Panc1 (cell line): ENCODE results near the gene GCN1. TPM values are rescaled to one million over a fixed set of nuclear protein-coding genes. Genes with fewer than 3 reads are reported as not detected.

Experiments used
- ATAC-seq: fragments of 200-7000 bp; cut with Tn5 transposase; 2 replicates; pipeline ENCODE4 v1.9.1; 2020; ENCODE audit warnings: mild to moderate bottlenecking, moderate library complexity
- BruUV-seq: library from RNA; stranded (reverse); fragments of 400-500 nt; replicated peaks from 2 replicates; lab custom pipeline; 2021; lab: Mats Ljungman, UMichigan
- CTCF ChIA-PET: fragments of 300-600 bp; sonication (Branson Sonifier 250); formaldehyde crosslinking; loops from one replicate; lab custom pipeline; 2022; ENCODE audit warnings: antibody characterized with exemption; lab: Charles Lee
- POLR2A ChIA-PET: fragments of 300-600 bp; sonication (Branson Sonifier 250); formaldehyde crosslinking; loops from one replicate; lab custom pipeline; 2022; ENCODE audit warnings: antibody characterized with exemption; lab: Charles Lee
- DNase-seq: peaks from one replicate; pipeline ENCODE4 v3.0.0-alpha.2; 2010; ENCODE audit warnings: low read depth, low spot score
- H3K27ac ChIP-seq: 2 replicates; pipeline ENCODE4 v1.5.1; 2011; ENCODE audit warnings: mild to moderate bottlenecking, low read length, inconsistent platforms
- H3K27me3 ChIP-seq: fragments of 200-500 bp; sonication (Bioruptor generic); 2 replicates; pipeline ENCODE4 v1.6.0; 2014; ENCODE audit warnings: low read length, inconsistent platforms; ENCODE audit not compliant: control insufficient read depth, insufficient read depth
- H3K36me3 ChIP-seq: fragments of 200-500 bp; sonication (Bioruptor generic); 2 replicates; pipeline ENCODE4 v1.5.1; 2014; ENCODE audit warnings: inconsistent platforms, mild to moderate bottlenecking, low read length, moderate library complexity; ENCODE audit not compliant: control insufficient read depth, insufficient read depth
- H3K4me1 ChIP-seq: 2 replicates; pipeline ENCODE4 v1.5.1; 2011; ENCODE audit warnings: inconsistent platforms, mild to moderate bottlenecking, low read length, moderate library complexity; ENCODE audit not compliant: control insufficient read depth, insufficient read depth
- H3K4me3 ChIP-seq, 2 experiments: 2 replicates each; pipeline ENCODE4 v1.5.1; 2011 to 2012; ENCODE audit warnings: low read depth in 2 of 2, low read length in 2 of 2, mild to moderate bottlenecking in 2 of 2, inconsistent platforms in 1 of 2, moderate library complexity in 1 of 2
- H3K9me3 ChIP-seq: fragments of 200-500 bp; sonication (Bioruptor generic); 2 replicates; pipeline ENCODE4 v1.5.1; 2014; ENCODE audit warnings: low read depth, mild to moderate bottlenecking, inconsistent platforms, low read length, moderate library complexity; ENCODE audit not compliant: control insufficient read depth, insufficient read depth
- POLR2AphosphoS5 ChIP-seq: IDR thresholded peaks from 2 replicates; pipeline ENCODE4 v1.6.1; 2012; ENCODE audit warnings: mild to moderate bottlenecking, low read depth, low read length, moderate library complexity
- SIN3A ChIP-seq: IDR thresholded peaks from 2 replicates; pipeline ENCODE4 v1.6.1; 2012; ENCODE audit warnings: low read depth, mild to moderate bottlenecking, low read length, moderate library complexity, borderline replicate concordance; ENCODE audit not compliant: insufficient read depth
- TCF7L2 ChIP-seq: IDR thresholded peaks from 2 replicates; pipeline ENCODE4 v1.6.1; 2011; ENCODE audit warnings: mild to moderate bottlenecking, low read depth, low read length, inconsistent platforms
- in situ Hi-C: cut with HindIII; loops from 2 replicates; pipeline ENCODE4 v1.10.0; 2016; ENCODE audit warnings: low sequenced_read_pairs, low pct_unique_long_range_greater_than_20kb
- intact Hi-C: fragments of 100-400 bp; cut with micrococcal nuclease; formaldehyde crosslinking; loops from one replicate; pipeline ENCODE4 v1.10.0; 2022; ENCODE audit not compliant: unreplicated experiment
- total RNA-seq: library from RNA; stranded (reverse); gene quantifications from one replicate; pipeline ENCODE4 v1.2.1, GENCODE V29; 2021; ENCODE audit not compliant: unreplicated experiment
- TF ChIP-seq, protein P1 (sequence below): fragments of 450-650 bp; IDR thresholded peaks from 2 replicates; pipeline ENCODE4 v1.5.1; 2017; ENCODE audit warnings: mild to moderate bottlenecking
- TF ChIP-seq, protein P2 (sequence below), 2 experiments: IDR thresholded peaks; 2 replicates each; pipeline ENCODE4 v1.6.1; 2011 to 2012; ENCODE audit warnings: low read depth in 2 of 2, control low read depth in 1 of 2, low read length in 1 of 2, mild to moderate bottlenecking in 1 of 2, moderate library complexity in 1 of 2; ENCODE audit not compliant: insufficient read depth in 1 of 2

Gene GCN1
- total RNA-seq, 1 experiment from 2014 or later = 175 TPM

DNA sequence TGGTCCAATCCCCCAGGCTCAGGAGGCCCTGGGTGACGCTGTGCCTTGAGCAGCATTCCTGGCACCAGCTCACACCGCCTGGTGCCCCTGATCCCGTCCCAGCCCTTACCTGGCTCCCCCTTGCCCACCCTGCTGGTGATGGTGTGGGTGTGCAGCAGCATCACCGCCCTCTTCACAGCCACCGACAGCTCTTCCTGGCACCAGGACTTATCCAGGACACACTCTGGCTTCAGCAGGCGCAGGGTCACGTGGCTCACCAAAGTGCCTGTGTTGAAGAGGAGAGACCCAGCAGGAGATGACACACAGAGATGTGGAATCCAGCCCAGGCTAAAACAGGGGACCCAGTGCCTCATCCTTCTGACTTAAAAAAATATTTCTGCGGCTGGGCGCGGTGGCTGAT is 36.2 kb downstream of the GCN1 start:
- ATAC-seq (no peak), DNase-seq (no peak)
- ChIA-PET POLR2A (no interaction called here), CTCF (no interaction called here)
- Histone ChIP-seq H3K36me3 (peaks cover 36% of the 10 kb centered on the region), H3K4me1 (no peaks in the 10 kb centered on the region), H3K9me3 (no peaks in the 10 kb centered on the region), H3K27me3 (no peaks in the 10 kb centered on the region), H3K4me3 (no peak overlapping the region), H3K27ac (no peak overlapping the region)
- TF ChIP-seq, protein P1, sequence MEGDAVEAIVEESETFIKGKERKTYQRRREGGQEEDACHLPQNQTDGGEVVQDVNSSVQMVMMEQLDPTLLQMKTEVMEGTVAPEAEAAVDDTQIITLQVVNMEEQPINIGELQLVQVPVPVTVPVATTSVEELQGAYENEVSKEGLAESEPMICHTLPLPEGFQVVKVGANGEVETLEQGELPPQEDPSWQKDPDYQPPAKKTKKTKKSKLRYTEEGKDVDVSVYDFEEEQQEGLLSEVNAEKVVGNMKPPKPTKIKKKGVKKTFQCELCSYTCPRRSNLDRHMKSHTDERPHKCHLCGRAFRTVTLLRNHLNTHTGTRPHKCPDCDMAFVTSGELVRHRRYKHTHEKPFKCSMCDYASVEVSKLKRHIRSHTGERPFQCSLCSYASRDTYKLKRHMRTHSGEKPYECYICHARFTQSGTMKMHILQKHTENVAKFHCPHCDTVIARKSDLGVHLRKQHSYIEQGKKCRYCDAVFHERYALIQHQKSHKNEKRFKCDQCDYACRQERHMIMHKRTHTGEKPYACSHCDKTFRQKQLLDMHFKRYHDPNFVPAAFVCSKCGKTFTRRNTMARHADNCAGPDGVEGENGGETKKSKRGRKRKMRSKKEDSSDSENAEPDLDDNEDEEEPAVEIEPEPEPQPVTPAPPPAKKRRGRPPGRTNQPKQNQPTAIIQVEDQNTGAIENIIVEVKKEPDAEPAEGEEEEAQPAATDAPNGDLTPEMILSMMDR = no peak
- TF ChIP-seq POLR2AphosphoS5 (no peak), SIN3A (no peak), TCF7L2 (no peak)
- TF ChIP-seq, protein P2, sequence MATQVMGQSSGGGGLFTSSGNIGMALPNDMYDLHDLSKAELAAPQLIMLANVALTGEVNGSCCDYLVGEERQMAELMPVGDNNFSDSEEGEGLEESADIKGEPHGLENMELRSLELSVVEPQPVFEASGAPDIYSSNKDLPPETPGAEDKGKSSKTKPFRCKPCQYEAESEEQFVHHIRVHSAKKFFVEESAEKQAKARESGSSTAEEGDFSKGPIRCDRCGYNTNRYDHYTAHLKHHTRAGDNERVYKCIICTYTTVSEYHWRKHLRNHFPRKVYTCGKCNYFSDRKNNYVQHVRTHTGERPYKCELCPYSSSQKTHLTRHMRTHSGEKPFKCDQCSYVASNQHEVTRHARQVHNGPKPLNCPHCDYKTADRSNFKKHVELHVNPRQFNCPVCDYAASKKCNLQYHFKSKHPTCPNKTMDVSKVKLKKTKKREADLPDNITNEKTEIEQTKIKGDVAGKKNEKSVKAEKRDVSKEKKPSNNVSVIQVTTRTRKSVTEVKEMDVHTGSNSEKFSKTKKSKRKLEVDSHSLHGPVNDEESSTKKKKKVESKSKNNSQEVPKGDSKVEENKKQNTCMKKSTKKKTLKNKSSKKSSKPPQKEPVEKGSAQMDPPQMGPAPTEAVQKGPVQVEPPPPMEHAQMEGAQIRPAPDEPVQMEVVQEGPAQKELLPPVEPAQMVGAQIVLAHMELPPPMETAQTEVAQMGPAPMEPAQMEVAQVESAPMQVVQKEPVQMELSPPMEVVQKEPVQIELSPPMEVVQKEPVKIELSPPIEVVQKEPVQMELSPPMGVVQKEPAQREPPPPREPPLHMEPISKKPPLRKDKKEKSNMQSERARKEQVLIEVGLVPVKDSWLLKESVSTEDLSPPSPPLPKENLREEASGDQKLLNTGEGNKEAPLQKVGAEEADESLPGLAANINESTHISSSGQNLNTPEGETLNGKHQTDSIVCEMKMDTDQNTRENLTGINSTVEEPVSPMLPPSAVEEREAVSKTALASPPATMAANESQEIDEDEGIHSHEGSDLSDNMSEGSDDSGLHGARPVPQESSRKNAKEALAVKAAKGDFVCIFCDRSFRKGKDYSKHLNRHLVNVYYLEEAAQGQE (IDR thresholded peaks at IDR 0.05; ENCODE audit: insufficient read depth in 1 of 2, low read depth in 2 of 2, low read length in 1 of 2) = no peak
- BruUV-seq = no TSS peak
- intact Hi-C loops = no loop called here
- in situ Hi-C loops = no loop called here

DNA sequence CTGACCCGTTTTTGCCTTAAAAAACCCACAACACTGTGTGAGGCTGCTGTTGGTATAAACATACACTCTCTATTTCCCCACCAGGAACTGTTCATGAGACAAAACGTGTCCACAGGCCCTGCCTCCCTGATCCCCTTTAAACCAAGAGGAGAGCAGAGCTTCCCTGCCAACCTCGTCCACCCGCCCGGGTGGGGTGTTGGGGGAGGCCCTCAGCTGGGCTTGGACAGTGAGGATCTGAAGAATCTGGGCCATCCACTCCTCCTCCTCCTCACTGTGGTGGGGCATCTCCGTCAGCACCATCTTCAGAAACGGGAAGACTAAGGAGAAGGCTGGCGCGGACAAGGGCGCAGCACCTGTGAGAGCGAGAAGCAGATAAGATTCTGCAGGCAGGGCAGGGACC is 36.8 kb downstream of the GCN1 start:
- intact Hi-C loops = no loop called here
- ATAC-seq (no peak), DNase-seq (no peak)
- in situ Hi-C loops = no loop called here
- Histone ChIP-seq H3K27me3 (no peaks in the 10 kb centered on the region), H3K4me1 (no peaks in the 10 kb centered on the region), H3K4me3 (no peak overlapping the region), H3K9me3 (no peaks in the 10 kb centered on the region), H3K27ac (no peak overlapping the region), H3K36me3 (peaks cover 36% of the 10 kb centered on the region)
- ChIA-PET CTCF (no interaction called here), POLR2A (no interaction called here)
- no peak for TF ChIP-seq POLR2AphosphoS5
- TF ChIP-seq, protein P2 (IDR thresholded peaks at IDR 0.05; ENCODE audit: insufficient read depth in 1 of 2, low read depth in 2 of 2, low read length in 1 of 2) = no peak
- TF ChIP-seq TCF7L2 = no peak
- TF ChIP-seq, protein P1 = no peak
- TF ChIP-seq SIN3A = no peak
- BruUV-seq = no TSS peak
